ENCODE results near the gene PTPRB. TPM values are rescaled to one million over a fixed set of nuclear protein-coding genes. Genes with fewer than 3 reads are reported as not detected.

Gene PTPRB
- total and polyA plus RNA-seq, 3 donors from 2014 or later = 5.3 to 10.9 (median 7.2) TPM

DNA sequence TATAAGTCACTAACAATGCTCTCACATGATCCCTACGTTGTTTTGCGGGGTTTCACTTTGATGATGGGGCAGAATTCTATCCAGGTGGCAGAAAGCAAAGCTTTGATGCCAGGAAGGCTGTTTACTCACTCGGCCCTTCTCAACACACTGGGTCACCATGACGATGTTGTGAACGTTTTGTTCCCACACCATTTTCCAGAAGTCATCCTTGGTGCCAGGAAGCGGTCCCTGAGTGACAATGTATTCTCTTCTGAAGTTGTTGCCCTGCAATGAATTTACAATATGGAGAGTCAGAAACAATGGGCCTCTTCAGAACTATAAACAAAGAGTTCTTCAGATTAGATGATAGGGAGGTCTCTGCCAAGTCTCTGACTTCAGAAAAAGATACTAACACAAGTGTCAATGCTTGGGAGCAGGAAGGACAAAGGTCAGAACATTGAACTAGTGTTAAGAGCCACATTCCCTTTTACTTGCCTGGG lies 101.3 kb downstream of the PTPRB start:
- Histone ChIP-seq H3K4me1 (no peaks in the 10 kb centered on the region), H3K4me3 (no peak overlapping the region), H3K27ac (peak overlapping the region; percentile 55 to 56), H3K9me3 (no peaks in the 10 kb centered on the region), H3K27me3 (no peaks in the 10 kb centered on the region), H3K36me3 (ENCODE audit: low read depth, missing control alignments) (no peaks in the 10 kb centered on the region)
- peak; percentile 55 for DNase-seq
- intact Hi-C loops (cut with DNase I; ENCODE audit: low total_unique reads) = no loop called here
- TF ChIP-seq POLR2A (IDR thresholded peaks at IDR 0.05) = no peak
- TF ChIP-seq, protein P1, sequence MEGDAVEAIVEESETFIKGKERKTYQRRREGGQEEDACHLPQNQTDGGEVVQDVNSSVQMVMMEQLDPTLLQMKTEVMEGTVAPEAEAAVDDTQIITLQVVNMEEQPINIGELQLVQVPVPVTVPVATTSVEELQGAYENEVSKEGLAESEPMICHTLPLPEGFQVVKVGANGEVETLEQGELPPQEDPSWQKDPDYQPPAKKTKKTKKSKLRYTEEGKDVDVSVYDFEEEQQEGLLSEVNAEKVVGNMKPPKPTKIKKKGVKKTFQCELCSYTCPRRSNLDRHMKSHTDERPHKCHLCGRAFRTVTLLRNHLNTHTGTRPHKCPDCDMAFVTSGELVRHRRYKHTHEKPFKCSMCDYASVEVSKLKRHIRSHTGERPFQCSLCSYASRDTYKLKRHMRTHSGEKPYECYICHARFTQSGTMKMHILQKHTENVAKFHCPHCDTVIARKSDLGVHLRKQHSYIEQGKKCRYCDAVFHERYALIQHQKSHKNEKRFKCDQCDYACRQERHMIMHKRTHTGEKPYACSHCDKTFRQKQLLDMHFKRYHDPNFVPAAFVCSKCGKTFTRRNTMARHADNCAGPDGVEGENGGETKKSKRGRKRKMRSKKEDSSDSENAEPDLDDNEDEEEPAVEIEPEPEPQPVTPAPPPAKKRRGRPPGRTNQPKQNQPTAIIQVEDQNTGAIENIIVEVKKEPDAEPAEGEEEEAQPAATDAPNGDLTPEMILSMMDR (IDR thresholded peaks at IDR 0.05) = no peak
- WGBS, 2 donors = 51 to 62% methylated on average over 6 of the region's 6 CpGs

DNA sequence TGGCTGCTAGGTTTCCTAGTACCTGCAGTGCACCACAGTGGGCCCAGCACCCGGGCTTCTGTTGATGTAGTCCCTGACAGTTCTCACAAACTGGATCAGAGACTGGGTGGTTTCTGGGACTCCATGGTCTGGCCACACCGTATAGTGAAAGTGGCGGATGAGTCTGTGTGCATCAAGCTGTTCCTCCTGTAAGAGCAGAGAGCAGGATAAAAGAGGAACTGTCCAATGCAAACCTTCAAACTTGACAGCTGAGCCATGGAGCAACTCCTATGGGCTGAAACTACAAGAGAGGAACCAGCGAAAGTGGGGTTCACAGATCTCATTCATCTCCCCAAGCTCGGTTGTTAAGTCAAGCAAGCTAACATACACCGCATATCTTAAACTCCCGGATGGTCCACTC lies 102.8 kb downstream of the PTPRB start:
- WGBS, 2 donors = 94 to 97% methylated on average over 7 of the region's 7 CpGs
- Histone ChIP-seq H3K4me1 (no peaks in the 10 kb centered on the region), H3K4me3 (no peak overlapping the region), H3K36me3 (ENCODE audit: low read depth, missing control alignments) (no peaks in the 10 kb centered on the region), H3K9me3 (no peaks in the 10 kb centered on the region), H3K27me3 (no peaks in the 10 kb centered on the region), H3K27ac (no peak overlapping the region)
- intact Hi-C loops (cut with DNase I; ENCODE audit: low total_unique reads) = no loop called here
- TF ChIP-seq, protein P1 (IDR thresholded peaks at IDR 0.05) = no peak
- no peak for DNase-seq

DNA sequence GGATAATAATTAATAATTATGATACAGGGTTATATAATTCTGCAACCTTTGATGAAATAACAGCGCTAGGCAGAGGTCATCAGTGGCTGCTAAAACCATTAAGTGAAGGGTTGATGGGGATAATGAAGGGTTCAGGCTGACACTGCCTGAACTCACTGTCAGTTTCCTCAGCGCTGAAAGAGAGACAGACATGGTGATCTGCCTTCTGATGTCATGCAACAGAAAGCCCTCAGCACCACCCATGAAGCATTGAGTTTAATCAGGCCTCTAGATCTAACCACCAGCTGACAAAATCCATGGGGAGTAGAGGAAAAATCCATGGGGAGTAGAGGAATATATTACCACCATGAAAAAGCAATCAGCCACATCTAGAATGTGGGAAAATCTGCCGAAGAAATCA lies 107.6 kb downstream of the PTPRB start:
- TF ChIP-seq, protein P1 (IDR thresholded peaks at IDR 0.05) = no peak
- no peak for TF ChIP-seq POLR2A (IDR thresholded peaks at IDR 0.05)
- Histone ChIP-seq H3K4me1 (no peaks in the 10 kb centered on the region), H3K9me3 (no peaks in the 10 kb centered on the region), H3K4me3 (no peak overlapping the region), H3K27ac (no peak overlapping the region), H3K36me3 (ENCODE audit: low read depth, missing control alignments) (no peaks in the 10 kb centered on the region), H3K27me3 (no peaks in the 10 kb centered on the region)
- DNase-seq = no peak
- intact Hi-C loops (cut with DNase I; ENCODE audit: low total_unique reads) = no loop called here
- 86% methylated on average over 3 of the region's 3 CpGs for WGBS, 2 donors

DNA sequence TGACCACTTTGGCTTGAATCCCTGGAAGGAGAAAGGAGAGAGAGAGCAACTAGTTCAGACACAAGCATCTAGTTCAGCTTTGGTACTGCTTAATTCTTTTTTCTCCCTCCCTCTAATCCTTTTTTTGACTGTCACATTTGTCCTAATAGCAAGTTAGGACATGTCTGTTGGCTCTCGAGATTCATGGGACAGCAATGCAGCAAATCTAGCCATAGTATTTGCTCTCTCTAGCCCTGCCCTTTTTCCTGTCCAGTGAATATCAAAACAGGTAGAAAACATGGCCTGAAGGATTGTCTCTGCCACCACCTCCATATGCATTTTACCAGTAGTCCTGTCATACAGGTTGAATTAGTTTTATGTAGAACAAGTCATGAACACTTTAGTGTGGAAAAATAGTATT lies 116.4 kb downstream of the PTPRB start:
- no peaks in the 10 kb centered on the region for H3K27me3 ChIP-seq
- intact Hi-C loops (cut with DNase I; ENCODE audit: low total_unique reads) = no loop called here
- WGBS, 2 donors = 91 to 92% methylated on average over 1 of the region's 1 CpG
- DNase-seq = no peak
- no peak overlapping the region for H3K27ac ChIP-seq
- no peaks in the 10 kb centered on the region for H3K36me3 ChIP-seq (ENCODE audit: low read depth, missing control alignments)
- TF ChIP-seq POLR2A (IDR thresholded peaks at IDR 0.05) = no peak
- TF ChIP-seq, protein P1 (IDR thresholded peaks at IDR 0.05) = no peak
- no peaks in the 10 kb centered on the region for H3K4me1 ChIP-seq
- no peaks in the 10 kb centered on the region for H3K9me3 ChIP-seq
- H3K4me3 ChIP-seq = no peak overlapping the region

DNA sequence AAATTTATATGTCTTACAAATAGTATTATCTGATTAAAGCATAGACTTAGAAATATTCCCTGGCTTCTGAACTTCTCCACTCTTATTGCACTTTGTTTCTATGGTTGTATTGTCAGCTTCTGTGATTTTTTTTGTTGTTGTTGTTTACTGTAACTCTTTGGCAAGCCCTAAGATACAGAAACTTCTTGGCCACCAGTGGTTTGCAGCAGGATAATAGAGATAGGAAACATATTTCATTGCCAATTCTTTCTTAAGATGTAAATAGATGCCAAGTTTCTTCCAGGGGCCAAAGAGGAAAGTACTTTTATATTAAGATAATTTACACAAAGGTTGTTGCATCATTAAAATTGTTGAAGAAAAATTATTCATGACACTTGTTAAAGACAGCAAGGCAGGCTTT lies 123.8 kb downstream of the PTPRB start:
- Histone ChIP-seq H3K27me3 (no peaks in the 10 kb centered on the region), H3K36me3 (ENCODE audit: low read depth, missing control alignments) (no peaks in the 10 kb centered on the region), H3K4me1 (no peaks in the 10 kb centered on the region), H3K9me3 (no peaks in the 10 kb centered on the region), H3K27ac (no peak overlapping the region), H3K4me3 (no peak overlapping the region)
- no peak for DNase-seq
- no peak for TF ChIP-seq POLR2A (IDR thresholded peaks at IDR 0.05)
- TF ChIP-seq, protein P1 (IDR thresholded peaks at IDR 0.05) = no peak
- intact Hi-C loops (cut with DNase I; ENCODE audit: low total_unique reads) = no loop called here

All from testis (tissue), 3 donors.